WTC11 (cell line): ENCODE data around the gene TEKT5. TPM values are rescaled to one million over a fixed set of nuclear protein-coding genes. Genes with fewer than 3 reads are reported as not detected.
"Not testable (repeated sequence)": the region's sequence is repeated elsewhere in the genome, so short reads cannot be mapped to it uniquely, and the experiment has no call there.

Source experiments
- ATAC-seq: fragments of 200-7000 bp; cut with Tn5 transposase; 2 replicates; pipeline ENCODE4 v1.10.0; 2021; ENCODE audit warnings: mild to moderate bottlenecking, moderate library complexity
- CTCF ChIA-PET: fragments of 300-600 bp; sonication (Branson Sonifier 250); formaldehyde crosslinking; loops from one replicate; lab custom pipeline; 2021; ENCODE audit warnings: antibody characterized with exemption; lab: Charles Lee
- POLR2A ChIA-PET: fragments of 350-600 bp; sonication (Branson Sonifier 250); formaldehyde crosslinking; loops from one replicate; lab custom pipeline; 2021; ENCODE audit warnings: antibody characterized with exemption; lab: Charles Lee
- DNase-seq: peaks from one replicate; pipeline ENCODE4 v3.0.0; 2021; ENCODE audit warnings: low spot score
- H3K27ac Mint-ChIP-seq: 2 replicates; pipeline ENCODE4 v1.8.0; 2021; ENCODE audit warnings: mixed read lengths
- H3K27me3 Mint-ChIP-seq: 2 replicates; pipeline ENCODE4 v1.8.0; 2021; ENCODE audit warnings: low read depth, mild to moderate bottlenecking, moderate library complexity, mixed read lengths
- H3K36me3 Mint-ChIP-seq: 2 replicates; pipeline ENCODE4 v1.8.0; 2021; ENCODE audit warnings: mixed read lengths
- H3K4me1 Mint-ChIP-seq: 2 replicates; pipeline ENCODE4 v1.8.0; 2022; ENCODE audit warnings: mixed read lengths
- H3K4me3 Mint-ChIP-seq: 2 replicates; pipeline ENCODE4 v1.8.0; 2021; ENCODE audit warnings: mild to moderate bottlenecking, moderate library complexity, mixed read lengths
- H3K9me3 Mint-ChIP-seq: 2 replicates; pipeline ENCODE4 v1.8.0; 2021; ENCODE audit warnings: mixed read lengths
- ETV6 ChIP-seq: sonication (generic); formaldehyde crosslinking; IDR thresholded peaks from 2 replicates; pipeline ENCODE4 v1.8.1; 2022; ENCODE audit warnings: mild to moderate bottlenecking, missing genetic modification reagents
- GABPB1 ChIP-seq: sonication (generic); formaldehyde crosslinking; IDR thresholded peaks from 2 replicates; pipeline ENCODE4 v1.8.1; 2023; ENCODE audit warnings: mild to moderate bottlenecking, missing genetic modification reagents
- GTF2I ChIP-seq: fragments of 250-450 bp; sonication (Bioruptor Pico); conservative IDR thresholded peaks from 2 replicates; pipeline ENCODE4 v1.4.0; 2021; ENCODE audit warnings: mild to moderate bottlenecking
- TEAD1 ChIP-seq: sonication (generic); formaldehyde crosslinking; IDR thresholded peaks from 2 replicates; pipeline ENCODE4 v1.8.0; 2022; ENCODE audit warnings: mild to moderate bottlenecking, missing genetic modification reagents
- TEAD4 ChIP-seq: sonication (generic); formaldehyde crosslinking; IDR thresholded peaks from 2 replicates; pipeline ENCODE4 v1.8.0; 2022; ENCODE audit warnings: mild to moderate bottlenecking, missing genetic modification reagents
- ZBTB21 ChIP-seq: sonication (generic); formaldehyde crosslinking; IDR thresholded peaks from 2 replicates; pipeline ENCODE4 v1.8.1; 2023; ENCODE audit warnings: mild to moderate bottlenecking, missing genetic modification reagents, borderline replicate concordance
- ZNF671 ChIP-seq: fragments of 250-450 bp; sonication (Bioruptor Pico); IDR thresholded peaks from 2 replicates; pipeline ENCODE4 v1.8.0; 2021; ENCODE audit warnings: mild to moderate bottlenecking
- total RNA-seq: library from RNA; stranded (reverse); gene quantifications from 3 replicates; pipeline ENCODE4 v1.2.3, GENCODE V29; 2021
- TF ChIP-seq, protein P1 (sequence below): sonication (generic); formaldehyde crosslinking; IDR thresholded peaks from 2 replicates; pipeline ENCODE4 v1.8.1; 2022; ENCODE audit warnings: mild to moderate bottlenecking, moderate library complexity, missing genetic modification reagents
- TF ChIP-seq, protein P2 (sequence below): sonication (generic); formaldehyde crosslinking; IDR thresholded peaks from 2 replicates; pipeline ENCODE4 v1.8.1; 2023; ENCODE audit warnings: mild to moderate bottlenecking, missing genetic modification reagents, moderate library complexity
- TF ChIP-seq, protein P3 (sequence below): sonication (generic); formaldehyde crosslinking; IDR thresholded peaks from 2 replicates; pipeline ENCODE4 v1.8.1; 2022; ENCODE audit warnings: mild to moderate bottlenecking, missing genetic modification reagents, moderate library complexity, borderline replicate concordance
- TF ChIP-seq, protein P4 (sequence below): sonication (generic); formaldehyde crosslinking; IDR thresholded peaks from 2 replicates; pipeline ENCODE4 v1.8.1; 2023; ENCODE audit warnings: mild to moderate bottlenecking, missing genetic modification reagents
- TF ChIP-seq, protein P5 (sequence below): sonication (generic); formaldehyde crosslinking; IDR thresholded peaks from 2 replicates; pipeline ENCODE4 v1.8.0; 2023; ENCODE audit warnings: mild to moderate bottlenecking, missing genetic modification reagents
- TF ChIP-seq, protein P6 (sequence below): sonication (generic); formaldehyde crosslinking; IDR thresholded peaks from 2 replicates; pipeline ENCODE4 v1.8.1; 2022; ENCODE audit warnings: low read depth, missing genetic modification reagents, borderline replicate concordance

The TEKT5 gene
- total RNA-seq, 1 experiment from 2014 or later: 1.1 TPM

DNA sequence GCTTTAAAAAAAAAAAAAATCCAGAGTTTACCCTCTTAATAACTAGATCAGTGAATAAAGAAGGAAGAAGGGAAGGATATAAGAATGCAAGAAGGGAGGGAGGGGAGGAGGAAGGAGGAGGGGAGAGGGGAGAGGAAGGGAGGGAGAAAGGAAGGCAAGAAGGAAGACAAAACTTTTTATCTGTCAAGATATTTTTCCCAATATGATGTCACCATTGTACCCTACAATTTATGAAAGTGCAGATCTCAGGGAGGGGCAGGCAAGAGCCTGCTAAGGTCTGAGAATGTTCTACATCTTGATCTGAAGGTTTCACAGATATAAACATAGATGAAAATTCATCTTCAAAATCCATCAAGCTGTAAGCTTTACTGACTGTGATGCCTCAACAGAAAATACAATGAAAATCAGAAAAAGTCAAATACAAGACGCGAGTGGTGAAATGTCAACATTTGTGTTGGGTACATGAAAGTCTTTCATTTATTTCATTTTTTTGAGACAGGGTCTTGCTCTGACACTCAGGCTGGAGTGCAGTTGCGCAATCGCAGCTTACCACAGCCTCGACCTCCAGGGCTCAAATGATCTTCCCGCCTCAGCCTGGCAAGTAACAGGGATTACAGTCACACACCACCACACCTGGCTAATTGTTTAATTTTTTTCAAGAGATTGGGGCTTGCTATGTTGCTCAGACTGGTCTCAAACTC lies 57.2 kb downstream of the TEKT5 start:
- ChIA-PET POLR2A (no interaction called here), CTCF (no interaction called here)
- Mint-ChIP-seq H3K36me3 (no peaks in the 10 kb centered on the region), H3K27me3 (peaks cover 12% of the 10 kb centered on the region), H3K27ac (no peak overlapping the region), H3K4me3 (no peak overlapping the region), H3K4me1 (peaks cover 12% of the 10 kb centered on the region), H3K9me3 (peaks cover 19% of the 10 kb centered on the region)
- TF ChIP-seq GABPB1: 0 out of 2 replicates have a peak, but pooled peaks have one; percentile 20
- TF ChIP-seq, protein P1, sequence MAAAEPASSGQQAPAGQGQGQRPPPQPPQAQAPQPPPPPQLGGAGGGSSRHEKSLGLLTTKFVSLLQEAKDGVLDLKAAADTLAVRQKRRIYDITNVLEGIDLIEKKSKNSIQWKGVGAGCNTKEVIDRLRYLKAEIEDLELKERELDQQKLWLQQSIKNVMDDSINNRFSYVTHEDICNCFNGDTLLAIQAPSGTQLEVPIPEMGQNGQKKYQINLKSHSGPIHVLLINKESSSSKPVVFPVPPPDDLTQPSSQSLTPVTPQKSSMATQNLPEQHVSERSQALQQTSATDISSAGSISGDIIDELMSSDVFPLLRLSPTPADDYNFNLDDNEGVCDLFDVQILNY: no peak
- DNase-seq (no peak), ATAC-seq (no peak)

DNA sequence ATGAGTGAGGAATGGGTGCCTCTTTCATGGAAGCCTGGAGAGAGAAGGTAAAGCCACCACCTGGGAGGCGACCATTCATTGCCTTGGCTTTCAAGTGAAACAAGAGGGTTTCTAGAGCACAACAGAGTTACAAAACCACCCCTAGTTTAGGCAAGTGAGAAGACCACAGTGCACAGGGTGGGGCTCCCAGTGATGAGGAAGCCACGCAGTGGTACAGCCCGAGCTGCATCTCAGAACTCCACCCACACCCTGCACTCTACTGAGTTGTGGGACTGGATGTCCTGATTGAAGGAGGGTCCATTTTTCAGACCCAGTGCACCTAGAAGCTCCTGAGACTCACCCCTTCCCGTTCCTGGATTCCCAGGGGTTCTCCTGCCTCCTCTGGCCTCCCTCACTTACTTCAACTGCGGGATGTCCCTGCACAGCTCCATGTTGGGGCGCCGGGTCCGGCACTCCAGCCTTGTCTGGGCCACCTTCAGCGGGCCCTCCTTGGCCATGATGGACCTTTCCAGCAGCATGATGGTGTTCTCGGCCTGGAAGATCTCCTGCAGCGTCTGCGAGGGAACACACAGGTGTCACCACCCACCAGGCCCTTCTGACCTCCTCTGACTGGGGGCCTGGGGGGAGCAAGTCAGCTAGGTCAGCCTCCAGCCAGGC lies 59.2 kb downstream of the TEKT5 start:
- Mint-ChIP-seq H3K4me1 (peaks cover 7% of the 10 kb centered on the region), H3K36me3 (no peaks in the 10 kb centered on the region), H3K4me3 (no peak overlapping the region), H3K9me3 (peaks cover 12% of the 10 kb centered on the region), H3K27ac (no peak overlapping the region), H3K27me3 (peaks cover 12% of the 10 kb centered on the region)
- no peak for TF ChIP-seq TEAD4 (CRISPR knock-in tag)
- TF ChIP-seq, protein P2, sequence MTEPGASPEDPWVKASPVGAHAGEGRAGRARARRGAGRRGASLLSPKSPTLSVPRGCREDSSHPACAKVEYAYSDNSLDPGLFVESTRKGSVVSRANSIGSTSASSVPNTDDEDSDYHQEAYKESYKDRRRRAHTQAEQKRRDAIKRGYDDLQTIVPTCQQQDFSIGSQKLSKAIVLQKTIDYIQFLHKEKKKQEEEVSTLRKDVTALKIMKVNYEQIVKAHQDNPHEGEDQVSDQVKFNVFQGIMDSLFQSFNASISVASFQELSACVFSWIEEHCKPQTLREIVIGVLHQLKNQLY (CRISPR knock-in tag): no peak
- TF ChIP-seq ZBTB21 (CRISPR knock-in tag): no peak
- TF ChIP-seq, protein P3, sequence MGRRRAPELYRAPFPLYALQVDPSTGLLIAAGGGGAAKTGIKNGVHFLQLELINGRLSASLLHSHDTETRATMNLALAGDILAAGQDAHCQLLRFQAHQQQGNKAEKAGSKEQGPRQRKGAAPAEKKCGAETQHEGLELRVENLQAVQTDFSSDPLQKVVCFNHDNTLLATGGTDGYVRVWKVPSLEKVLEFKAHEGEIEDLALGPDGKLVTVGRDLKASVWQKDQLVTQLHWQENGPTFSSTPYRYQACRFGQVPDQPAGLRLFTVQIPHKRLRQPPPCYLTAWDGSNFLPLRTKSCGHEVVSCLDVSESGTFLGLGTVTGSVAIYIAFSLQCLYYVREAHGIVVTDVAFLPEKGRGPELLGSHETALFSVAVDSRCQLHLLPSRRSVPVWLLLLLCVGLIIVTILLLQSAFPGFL (CRISPR knock-in tag): no peak
- TF ChIP-seq, protein P4, sequence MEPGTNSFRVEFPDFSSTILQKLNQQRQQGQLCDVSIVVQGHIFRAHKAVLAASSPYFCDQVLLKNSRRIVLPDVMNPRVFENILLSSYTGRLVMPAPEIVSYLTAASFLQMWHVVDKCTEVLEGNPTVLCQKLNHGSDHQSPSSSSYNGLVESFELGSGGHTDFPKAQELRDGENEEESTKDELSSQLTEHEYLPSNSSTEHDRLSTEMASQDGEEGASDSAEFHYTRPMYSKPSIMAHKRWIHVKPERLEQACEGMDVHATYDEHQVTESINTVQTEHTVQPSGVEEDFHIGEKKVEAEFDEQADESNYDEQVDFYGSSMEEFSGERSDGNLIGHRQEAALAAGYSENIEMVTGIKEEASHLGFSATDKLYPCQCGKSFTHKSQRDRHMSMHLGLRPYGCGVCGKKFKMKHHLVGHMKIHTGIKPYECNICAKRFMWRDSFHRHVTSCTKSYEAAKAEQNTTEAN (CRISPR knock-in tag): no peak
- TF ChIP-seq ETV6 (CRISPR knock-in tag): no peak
- TF ChIP-seq, protein P5, sequence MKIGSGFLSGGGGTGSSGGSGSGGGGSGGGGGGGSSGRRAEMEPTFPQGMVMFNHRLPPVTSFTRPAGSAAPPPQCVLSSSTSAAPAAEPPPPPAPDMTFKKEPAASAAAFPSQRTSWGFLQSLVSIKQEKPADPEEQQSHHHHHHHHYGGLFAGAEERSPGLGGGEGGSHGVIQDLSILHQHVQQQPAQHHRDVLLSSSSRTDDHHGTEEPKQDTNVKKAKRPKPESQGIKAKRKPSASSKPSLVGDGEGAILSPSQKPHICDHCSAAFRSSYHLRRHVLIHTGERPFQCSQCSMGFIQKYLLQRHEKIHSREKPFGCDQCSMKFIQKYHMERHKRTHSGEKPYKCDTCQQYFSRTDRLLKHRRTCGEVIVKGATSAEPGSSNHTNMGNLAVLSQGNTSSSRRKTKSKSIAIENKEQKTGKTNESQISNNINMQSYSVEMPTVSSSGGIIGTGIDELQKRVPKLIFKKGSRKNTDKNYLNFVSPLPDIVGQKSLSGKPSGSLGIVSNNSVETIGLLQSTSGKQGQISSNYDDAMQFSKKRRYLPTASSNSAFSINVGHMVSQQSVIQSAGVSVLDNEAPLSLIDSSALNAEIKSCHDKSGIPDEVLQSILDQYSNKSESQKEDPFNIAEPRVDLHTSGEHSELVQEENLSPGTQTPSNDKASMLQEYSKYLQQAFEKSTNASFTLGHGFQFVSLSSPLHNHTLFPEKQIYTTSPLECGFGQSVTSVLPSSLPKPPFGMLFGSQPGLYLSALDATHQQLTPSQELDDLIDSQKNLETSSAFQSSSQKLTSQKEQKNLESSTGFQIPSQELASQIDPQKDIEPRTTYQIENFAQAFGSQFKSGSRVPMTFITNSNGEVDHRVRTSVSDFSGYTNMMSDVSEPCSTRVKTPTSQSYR (CRISPR knock-in tag): no peak
- no peak for TF ChIP-seq TEAD1 (CRISPR knock-in tag)
- TF ChIP-seq, protein P6, sequence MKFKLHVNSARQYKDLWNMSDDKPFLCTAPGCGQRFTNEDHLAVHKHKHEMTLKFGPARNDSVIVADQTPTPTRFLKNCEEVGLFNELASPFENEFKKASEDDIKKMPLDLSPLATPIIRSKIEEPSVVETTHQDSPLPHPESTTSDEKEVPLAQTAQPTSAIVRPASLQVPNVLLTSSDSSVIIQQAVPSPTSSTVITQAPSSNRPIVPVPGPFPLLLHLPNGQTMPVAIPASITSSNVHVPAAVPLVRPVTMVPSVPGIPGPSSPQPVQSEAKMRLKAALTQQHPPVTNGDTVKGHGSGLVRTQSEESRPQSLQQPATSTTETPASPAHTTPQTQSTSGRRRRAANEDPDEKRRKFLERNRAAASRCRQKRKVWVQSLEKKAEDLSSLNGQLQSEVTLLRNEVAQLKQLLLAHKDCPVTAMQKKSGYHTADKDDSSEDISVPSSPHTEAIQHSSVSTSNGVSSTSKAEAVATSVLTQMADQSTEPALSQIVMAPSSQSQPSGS (CRISPR knock-in tag): no peak
- no peak for TF ChIP-seq ZNF671 (CRISPR knock-in tag)
- no peak for TF ChIP-seq GTF2I
- ATAC-seq (no peak), DNase-seq (no peak)
- CTCF ChIA-PET: interaction anchor here (0.5 to 0.6 kb wide), 2 partner anchors 1301 to 1337 kb away, joined by 3 to 6 read pairs; no protein-coding TSS in a partner anchor
- POLR2A ChIA-PET: no interaction called here

DNA sequence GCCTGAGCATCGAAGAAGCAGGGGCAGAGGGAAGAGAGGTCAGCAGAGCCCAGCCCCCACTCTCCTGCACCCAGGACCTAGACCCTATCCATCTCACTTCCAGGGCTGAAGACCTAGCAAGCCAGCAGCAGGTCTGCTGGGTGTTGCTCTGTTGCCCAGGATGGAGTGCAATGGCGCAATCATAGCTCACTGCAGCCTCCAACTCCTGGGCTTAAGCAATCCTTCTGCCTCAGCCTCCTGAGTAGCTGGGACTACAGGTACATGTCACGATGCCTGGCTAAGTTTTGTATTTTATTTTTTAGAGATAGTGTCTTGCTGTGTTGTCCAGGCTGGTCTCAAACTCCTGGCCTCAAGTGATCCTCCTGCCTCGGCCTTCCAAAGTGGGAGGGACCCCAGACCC lies 61.3 kb downstream of the TEKT5 start:
- DNase-seq, ATAC-seq, H3K27ac Mint-ChIP-seq, H3K27me3 Mint-ChIP-seq, POLR2A ChIA-PET, H3K4me1 Mint-ChIP-seq, CTCF ChIA-PET, H3K4me3 Mint-ChIP-seq, H3K36me3 Mint-ChIP-seq: not testable (repeated sequence)
- peaks cover 11% of the 10 kb centered on the region for H3K9me3 Mint-ChIP-seq
